K562 (cell line): Measurements from ENCODE around the gene KRTAP10-12. TPM values are rescaled to one million over a fixed set of nuclear protein-coding genes. Genes with fewer than 3 reads are reported as not detected.

ENCODE experiments used
- ATAC-seq: fragments of 200-7000 bp; cut with Tn5 transposase; 3 replicates; pipeline ENCODE4 v1.9.1; 2020; ENCODE audit warnings: moderate library complexity
- BruUV-seq: library from RNA; stranded (reverse); fragments of 400-500 nt; replicated peaks from 2 replicates; lab custom pipeline; 2021; lab: Mats Ljungman, UMichigan
- CTCF ChIA-PET: fragments of 300-600 bp; formaldehyde crosslinking; extraction: SDS; loops from one replicate; lab custom pipeline; 2021; ENCODE audit warnings: low intra/inter-chr PET ratio; lab: Yijun Ruan, JAX
- POLR2A ChIA-PET: fragments of 300-600, 350-650 bp; sonication (Branson Sonifier 250); formaldehyde crosslinking; extraction: SDS; loops from one replicate; lab custom pipeline; 2021; ENCODE audit warnings: antibody characterized with exemption, inconsistent platforms; lab: Yijun Ruan, JAX
- DNase-seq, 4 experiments: peaks; one replicate each; pipeline versions ENCODE4 v3.0.0 to v3.0.0-alpha.2; 2011 to 2018; ENCODE audit warnings: low spot score in 3 of 4, mixed read lengths in 3 of 4; ENCODE audit errors: extremely low read depth in 1 of 4
- FAIRE-seq: peaks from 2 replicates; lab custom pipeline; 2011; peaks lifted over from hg19 to GRCh38; lab: Jason Lieb, UNC
- H2AFZ ChIP-seq: 2 replicates; pipeline ENCODE4 v1.6.0; 2011; ENCODE audit warnings: low read depth, low read length, control low read depth, inconsistent platforms
- H3K27ac ChIP-seq: fragments of 200-600 bp; 3 replicates; pipeline ENCODE4 v1.8.0; 2011; ENCODE audit warnings: low read depth, mild to moderate bottlenecking, control low read depth, inconsistent platforms, low read length, moderate library complexity, mixed read lengths; ENCODE audit errors: extremely low read depth
- H3K27me3 ChIP-seq, 2 experiments: fragments of 300-600 bp in 1 of 2; 2 replicates in 1 of 2; 3 replicates in 1 of 2; pipeline versions ENCODE4 v1.6.0 to v1.8.0; 2011; ENCODE audit warnings: inconsistent platforms in 2 of 2, low read length in 2 of 2, mild to moderate bottlenecking in 1 of 2, mixed read lengths in 1 of 2, moderate library complexity in 1 of 2; ENCODE audit not compliant: control insufficient read depth in 2 of 2, insufficient read depth in 2 of 2
- H3K36me3 ChIP-seq: fragments of 300-600 bp; 3 replicates; pipeline ENCODE4 v1.8.0; 2011; ENCODE audit warnings: mild to moderate bottlenecking, low read length, inconsistent platforms; ENCODE audit not compliant: control insufficient read depth, insufficient read depth
- H3K4me1 ChIP-seq, 2 experiments: fragments of 200-600 bp in 1 of 2; replicated peaks in 1 of 2; 2 replicates in 1 of 2; 3 replicates in 1 of 2; pipeline versions ENCODE4 v1.5.1 to v1.8.0; 2011; ENCODE audit warnings: inconsistent platforms in 2 of 2, low read length in 2 of 2, mild to moderate bottlenecking in 1 of 2, mixed read lengths in 1 of 2, moderate library complexity in 1 of 2; ENCODE audit not compliant: control insufficient read depth in 2 of 2, insufficient read depth in 2 of 2
- H3K4me2 ChIP-seq: 2 replicates; pipeline ENCODE4 v1.6.1; 2011; ENCODE audit warnings: low read length, control low read depth, inconsistent platforms, mixed read lengths; ENCODE audit not compliant: insufficient read depth
- H3K4me3 ChIP-seq: fragments of 200-600 bp; sonication (generic), shearing (Covaris generic); 2 replicates; pipeline ENCODE4 v1.5.1; 2016; ENCODE audit warnings: control low read depth, inconsistent platforms
- H3K79me2 ChIP-seq: fragments of 200-600 bp; 3 replicates; pipeline ENCODE4 v1.8.0; 2011; ENCODE audit warnings: low read length, inconsistent platforms; ENCODE audit not compliant: control insufficient read depth, insufficient read depth
- H3K9ac ChIP-seq, 2 experiments: 2 replicates each; pipeline versions ENCODE4 v1.6.0 to v1.6.1; 2011; ENCODE audit warnings: low read depth in 2 of 2, low read length in 2 of 2, control low read depth in 1 of 2, inconsistent platforms in 1 of 2, mild to moderate bottlenecking in 1 of 2, mixed read lengths in 1 of 2; ENCODE audit not compliant: insufficient read depth in 1 of 2
- H3K9me1 ChIP-seq: one replicate; pipeline ENCODE4 v1.6.0; 2011; ENCODE audit warnings: inconsistent platforms, mild to moderate bottlenecking, low read length, moderate library complexity; ENCODE audit not compliant: control insufficient read depth, insufficient read depth
- H3K9me3 ChIP-seq: replicated peaks from 2 replicates; pipeline ENCODE4 v1.5.1; 2011; ENCODE audit warnings: low read depth, low read length, inconsistent platforms; ENCODE audit not compliant: control insufficient read depth, insufficient read depth
- H4K20me1 ChIP-seq: replicated peaks from 2 replicates; pipeline ENCODE4 v1.6.1; 2011; ENCODE audit warnings: low read length, inconsistent platforms, mixed read lengths; ENCODE audit not compliant: control insufficient read depth, insufficient read depth
- CHCHD3 ChIP-seq: fragments of 250-450 bp; sonication (Bioruptor Pico); IDR thresholded peaks from 2 replicates; pipeline ENCODE4 v2.1.2; 2022; ENCODE audit warnings: mild to moderate bottlenecking
- CSDE1 ChIP-seq, 2 experiments: fragments of 450-650 bp; IDR thresholded peaks; 2 replicates each; pipeline ENCODE4 v1.6.1; 2016; ENCODE audit warnings: mild to moderate bottlenecking in 1 of 2
- DIDO1 ChIP-seq: fragments of 450-650 bp; IDR thresholded peaks from 2 replicates; pipeline ENCODE4 v1.6.1; 2016; ENCODE audit warnings: low read depth, missing biosample characterization, missing genetic modification characterization
- ETV5 ChIP-seq: sonication (generic); formaldehyde crosslinking; IDR thresholded peaks from 2 replicates; pipeline ENCODE4 v1.4.0; 2020; ENCODE audit warnings: low read depth, mild to moderate bottlenecking, missing genetic modification reagents
- HMGN3 ChIP-seq: IDR thresholded peaks from 2 replicates; pipeline ENCODE4 v1.6.1; 2011; ENCODE audit warnings: borderline replicate concordance, low read depth, mild to moderate bottlenecking, mixed read lengths, low read length; ENCODE audit not compliant: insufficient read length; ENCODE audit errors: extremely low read depth
- JUND ChIP-seq, 2 experiments: IDR thresholded peaks; 2 replicates in 1 of 2; 3 replicates in 1 of 2; pipeline ENCODE4 v1.6.1; 2011; ENCODE audit warnings: borderline replicate concordance in 2 of 2, low read depth in 2 of 2, low read length in 2 of 2, improper control_type of control experiment in 1 of 2, missing biosample characterization in 1 of 2, missing genetic modification characterization in 1 of 2, missing genetic modification reagents in 1 of 2
- NCOA1 ChIP-seq: fragments of 450-650 bp; IDR thresholded peaks from 2 replicates; pipeline ENCODE4 v1.6.1; 2016; ENCODE audit warnings: low read depth
- RBM22 ChIP-seq: fragments of 200-400 bp; formaldehyde crosslinking; IDR thresholded peaks from 2 replicates; pipeline ENCODE4 v1.6.1; 2018; ENCODE audit warnings: low read length, low read depth; ENCODE audit not compliant: poor library complexity, severe bottlenecking
- SIRT6 ChIP-seq: IDR thresholded peaks from one replicate; pipeline ENCODE4 v1.6.1; 2012; ENCODE audit warnings: low read depth, mild to moderate bottlenecking, control low read depth, inconsistent platforms, low read length, moderate library complexity
- SMARCA5 ChIP-seq: fragments of 450-650 bp; IDR thresholded peaks from 2 replicates; pipeline ENCODE4 v1.6.1; 2016
- SP1 ChIP-seq: sonication (generic); formaldehyde crosslinking; IDR thresholded peaks from 2 replicates; pipeline ENCODE4 v1.8.1; 2022; ENCODE audit warnings: mild to moderate bottlenecking, missing genetic modification reagents
- ZNF134 ChIP-seq: fragments of 250-450 bp; sonication (Bioruptor Pico); conservative IDR thresholded peaks from 2 replicates; pipeline ENCODE4 v1.4.0; 2020
- ZNF436 ChIP-seq: fragments of 250-450, 450-650 bp; sonication (Bioruptor Pico); formaldehyde crosslinking; IDR thresholded peaks from 2 replicates; pipeline ENCODE4 v1.7.0; 2020; ENCODE audit warnings: mild to moderate bottlenecking
- WGBS: fragments of 100-300 bp; shearing (Covaris generic); methylation state at CpG from one replicate; pipeline ENCODE4 v1.1.6; 2016; ENCODE audit warnings: low coverage, mixed read lengths; ENCODE audit not compliant: insufficient coverage; ENCODE audit errors: missing lambda C conversion rate; 5-methylcytosine and 5-hydroxymethylcytosine counted together
- in situ Hi-C: fragments of 300-500 bp; cut with MboI; formaldehyde crosslinking; loops from 4 replicates; pipeline ENCODE4 v1.15.0; 2018; ENCODE audit warnings: inconsistent platforms, mixed read lengths
- intact Hi-C: fragments of 100-400 bp; cut with micrococcal nuclease; formaldehyde crosslinking; loops from 2 replicates; pipeline ENCODE4 v1.14.2; 2022
- polyA plus RNA-seq, 8 experiments: library from polyadenylated mRNA; depleted of rRNA in 4 of 8; stranded (reverse) in 5 of 8; unstranded in 3 of 8; fragments of >200 nt; fragmentation: Nextera tagmentation in 2 of 8; fragmentation: Illumina TruSeq in 1 of 8; extraction: Ambion mirVana in 2 of 8; extraction: Trizol in 1 of 8; gene quantifications; 2 replicates each; pipeline versions ENCODE4 v1.2.1 to v1.2.3, GENCODE V29; 2011 to 2014; ENCODE audit warnings: inconsistent platforms in 1 of 8, missing spikeins in 1 of 8
- total RNA-seq, 7 experiments: library from RNA; depleted of rRNA in 6 of 7; stranded (reverse); fragments of >200 nt in 6 of 7; fragmentation: Illumina TruSeq in 2 of 7; extraction: Trizol in 2 of 7; gene quantifications; 2 replicates each; pipeline versions ENCODE4 v1.2.1 to v1.2.3, GENCODE V29; 2011 to 2021; ENCODE audit warnings: low replicate concordance in 1 of 7
- TF ChIP-seq, protein P1 (sequence below): fragments of 450-650 bp; conservative IDR thresholded peaks from 2 replicates; pipeline ENCODE4 v1.6.1; 2016; ENCODE audit warnings: missing genetic modification characterization, low read depth, mild to moderate bottlenecking, missing compliant biosample characterization, moderate library complexity

Gene KRTAP10-12
- total and polyA plus RNA-seq, 9 of the 15 experiments (the other 6 are each of a cell fraction or from before 2014, with no cell fraction given) = not detected

GRCh38 chr21:44648557-44649311 is 48.2 kb upstream of the KRTAP10-12 start:
- Histone ChIP-seq H3K9me3 (peaks cover 3% of the 10 kb centered on the region; the same call in 1 of the 2 replicates), H3K79me2 (no peaks in the 10 kb centered on the region), H2AFZ (no peak overlapping the region), H3K4me2 (no peak overlapping the region), H3K27ac (no peak overlapping the region), H3K4me1 (no peaks in the 10 kb centered on the region; a peak in 1 of 5 replicates), H3K36me3 (no peaks in the 10 kb centered on the region), H3K4me3 (no peak overlapping the region), H3K9me1 (no peaks in the 10 kb centered on the region), H3K27me3 (peaks cover 13 to 66% of the 10 kb centered on the region in 2 experiments; a peak in 4 of 5 replicates), H4K20me1 (no peaks in the 10 kb centered on the region), H3K9ac (no peak overlapping the region; a peak in 1 of 4 replicates)
- TF ChIP-seq CSDE1 (IDR thresholded peaks at IDR 0.05) = no peak
- no peak for TF ChIP-seq DIDO1
- no peak for TF ChIP-seq RBM22
- TF ChIP-seq, protein P1, sequence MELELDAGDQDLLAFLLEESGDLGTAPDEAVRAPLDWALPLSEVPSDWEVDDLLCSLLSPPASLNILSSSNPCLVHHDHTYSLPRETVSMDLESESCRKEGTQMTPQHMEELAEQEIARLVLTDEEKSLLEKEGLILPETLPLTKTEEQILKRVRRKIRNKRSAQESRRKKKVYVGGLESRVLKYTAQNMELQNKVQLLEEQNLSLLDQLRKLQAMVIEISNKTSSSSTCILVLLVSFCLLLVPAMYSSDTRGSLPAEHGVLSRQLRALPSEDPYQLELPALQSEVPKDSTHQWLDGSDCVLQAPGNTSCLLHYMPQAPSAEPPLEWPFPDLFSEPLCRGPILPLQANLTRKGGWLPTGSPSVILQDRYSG = no peak
- no peak for TF ChIP-seq SP1 (CRISPR knock-in tag)
- no peak for TF ChIP-seq SIRT6
- TF ChIP-seq HMGN3 = no peak
- no peak for TF ChIP-seq SMARCA5
- no peak for TF ChIP-seq CHCHD3 (CRISPR knock-in tag)
- no peak for TF ChIP-seq ZNF134 (CRISPR knock-in tag)
- TF ChIP-seq NCOA1 = no peak
- no peak for TF ChIP-seq ETV5 (CRISPR knock-in tag)
- no peak for TF ChIP-seq JUND (IDR thresholded peaks at IDR 0.05; ENCODE audit: borderline replicate concordance, low read depth, low read length)
- no peak for TF ChIP-seq JUND (tag; IDR thresholded peaks at IDR 0.05; ENCODE audit: borderline replicate concordance, low read depth, low read length)
- TF ChIP-seq ZNF436 (CRISPR knock-in tag) = no peak
- no TSS peak for BruUV-seq
- intact Hi-C loops (no loop called here), in situ Hi-C loops (no loop called here)
- POLR2A ChIA-PET = no interaction called here
- FAIRE-seq (no peak), ATAC-seq (no peak), DNase-seq (no peak)
- CTCF ChIA-PET = no interaction called here
- WGBS = 1% methylated on average over 33 of the region's 33 CpGs
